HL-60 (cell line): ENCODE data around the gene PIGX.

Experiments used
- DNase-seq, 2 experiments: peaks; one replicate each; pipeline ENCODE4 v3.0.0-alpha.2; 2010 to 2020; ENCODE audit warnings: low read depth in 1 of 2, low spot score in 1 of 2
- H3K27ac ChIP-seq: fragments of 250-450 bp; sonication (Bioruptor Pico); replicated peaks from 2 replicates; pipeline ENCODE4 v1.5.1; 2020; ENCODE audit warnings: mild to moderate bottlenecking, moderate library complexity
- H3K27me3 ChIP-seq: fragments of 250-450 bp; sonication (Bioruptor Pico); 2 replicates; pipeline ENCODE4 v1.5.1; 2021; ENCODE audit warnings: mild to moderate bottlenecking, moderate library complexity; ENCODE audit not compliant: insufficient read depth, poor library complexity, severe bottlenecking
- H3K4me3 ChIP-seq: replicated peaks from 2 replicates; pipeline ENCODE4 v1.5.1; 2011; ENCODE audit warnings: mild to moderate bottlenecking, control low read depth, low read length; ENCODE audit not compliant: insufficient read depth
- CTCF ChIP-seq: IDR thresholded peaks from one replicate; pipeline ENCODE4 v1.5.1; 2011; ENCODE audit warnings: low read length, control low read depth, inconsistent platforms; ENCODE audit not compliant: insufficient read depth
- GABPA ChIP-seq: IDR thresholded peaks from 2 replicates; pipeline ENCODE4 v1.6.1; 2012; ENCODE audit warnings: low read depth
- POLR2AphosphoS5 ChIP-seq: IDR thresholded peaks from 2 replicates; pipeline ENCODE4 v1.6.1; 2012; ENCODE audit warnings: low read depth
- REST ChIP-seq: IDR thresholded peaks from 2 replicates; pipeline ENCODE4 v1.6.1; 2012; ENCODE audit warnings: low read depth; ENCODE audit not compliant: insufficient replicate concordance
- SPI1 ChIP-seq: IDR thresholded peaks from 2 replicates; pipeline ENCODE4 v1.6.1; 2012; ENCODE audit warnings: low read depth, mild to moderate bottlenecking, borderline replicate concordance

The PIGX gene

GRCh38 chr3:196688349-196688748, 23.8 kb upstream of the PIGX start:
- peak; percentile 92 to 93 for DNase-seq
- H3K4me3 ChIP-seq: no peak overlapping the region
- peak; percentile 95 for TF ChIP-seq SPI1
- TF ChIP-seq GABPA: peak; percentile 40; the same call in 1 of the 2 replicates
- TF ChIP-seq CTCF: no peak
- TF ChIP-seq POLR2AphosphoS5: peak; percentile 92
- TF ChIP-seq REST: no peak
- H3K27me3 ChIP-seq: no peaks in the 10 kb centered on the region
- H3K27ac ChIP-seq: peak overlapping the region; percentile 75

GRCh38 chr3:196689941-196690660, 22.1 kb upstream of the PIGX start:
- H3K4me3 ChIP-seq: no peak overlapping the region
- DNase-seq: peak in 1 of 2 experiments; percentile 56
- H3K27me3 ChIP-seq: no peaks in the 10 kb centered on the region
- H3K27ac ChIP-seq: peak overlapping the region; percentile 43
- TF ChIP-seq SPI1: no peak
- TF ChIP-seq POLR2AphosphoS5: no peak
- TF ChIP-seq GABPA: no peak
- TF ChIP-seq REST: no peak
- TF ChIP-seq CTCF: no peak

GRCh38 chr3:196691386-196691785, 20.8 kb upstream of the PIGX start:
- TF ChIP-seq GABPA (no peak), SPI1 (no peak), POLR2AphosphoS5 (no peak), CTCF (no peak), REST (no peak)
- peak in 1 of 2 experiments; percentile 40 for DNase-seq
- Histone ChIP-seq H3K27me3 (no peaks in the 10 kb centered on the region), H3K4me3 (no peak overlapping the region), H3K27ac (peak overlapping the region; percentile 35)
